Endothelial cell of umbilical vein (primary cell): ENCODE results near the gene EVI5. TPM values are rescaled to one million over a fixed set of nuclear protein-coding genes. Genes with fewer than 3 reads are reported as not detected.
"Not testable (repeated sequence)": the region's sequence is repeated elsewhere in the genome, so short reads cannot be mapped to it uniquely, and the experiment has no call there.

Experiments used
- BruUV-seq: library from RNA; stranded (reverse); fragments of 400-500 nt; replicated peaks from 2 replicates; lab custom pipeline; 2021; lab: Mats Ljungman, UMichigan
- CTCF ChIA-PET: fragments of 300-600, 350-600 bp; sonication (Branson Sonifier 250); formaldehyde crosslinking; loops from one replicate; lab custom pipeline; 2021; ENCODE audit warnings: antibody characterized with exemption, inconsistent platforms; lab: Charles Lee
- POLR2A ChIA-PET: fragments of 300-600, 350-600 bp; sonication (Branson Sonifier 250); formaldehyde crosslinking; loops from one replicate; lab custom pipeline; 2021; ENCODE audit warnings: antibody characterized with exemption, inconsistent platforms; lab: Charles Lee
- DNase-seq: peaks from one replicate; pipeline ENCODE4 v3.0.0-alpha.2; 2011; ENCODE audit warnings: low read depth, low spot score
- FAIRE-seq: peaks from 2 replicates; lab custom pipeline; 2011; peaks lifted over from hg19 to GRCh38; lab: Jason Lieb, UNC
- H2AFZ ChIP-seq: 2 replicates; pipeline ENCODE4 v1.6.0; 2012; ENCODE audit warnings: low read depth, low read length, control low read depth, inconsistent platforms
- H3K27ac ChIP-seq: 2 replicates; pipeline ENCODE4 v1.5.1; 2011; ENCODE audit warnings: low read depth, mild to moderate bottlenecking, control low read depth, low read length, moderate library complexity; ENCODE audit not compliant: insufficient read depth
- H3K27me3 ChIP-seq, 2 experiments: 2 replicates each; pipeline versions ENCODE4 v1.6.0 to v1.6.1; 2011; ENCODE audit warnings: low read length in 2 of 2, mixed read lengths in 1 of 2; ENCODE audit not compliant: control insufficient read depth in 2 of 2, insufficient read depth in 2 of 2
- H3K36me3 ChIP-seq, 2 experiments: 2 replicates in 1 of 2; 3 replicates in 1 of 2; pipeline ENCODE4 v1.5.1; 2011; ENCODE audit warnings: low read length in 2 of 2, mild to moderate bottlenecking in 1 of 2, moderate library complexity in 1 of 2; ENCODE audit not compliant: control insufficient read depth in 2 of 2, insufficient read depth in 2 of 2; ENCODE audit errors: extremely low read depth in 1 of 2
- H3K4me1 ChIP-seq: 3 replicates; pipeline ENCODE4 v1.5.1; 2011; ENCODE audit warnings: mild to moderate bottlenecking, low read length; ENCODE audit not compliant: control insufficient read depth, insufficient read depth; ENCODE audit errors: extremely low read depth
- H3K4me2 ChIP-seq: 2 replicates; pipeline ENCODE4 v1.6.1; 2011; ENCODE audit warnings: low read length, control low read depth, mixed read lengths; ENCODE audit not compliant: insufficient read depth
- H3K4me3 ChIP-seq, 3 experiments: fragments of 200-600 bp in 1 of 3; sonication (generic), shearing (Covaris generic) in 1 of 3; replicated peaks in 1 of 3; 2 replicates each; pipeline ENCODE4 v1.5.1; 2011 to 2016; ENCODE audit warnings: control low read depth in 3 of 3, low read length in 3 of 3, mild to moderate bottlenecking in 2 of 3, inconsistent platforms in 1 of 3, low read depth in 1 of 3, moderate library complexity in 1 of 3; ENCODE audit not compliant: insufficient read depth in 1 of 3
- H3K79me2 ChIP-seq: 2 replicates; pipeline ENCODE4 v1.6.0; 2012; ENCODE audit warnings: low read length, inconsistent platforms; ENCODE audit not compliant: control insufficient read depth, insufficient read depth
- H3K9ac ChIP-seq: replicated peaks from 2 replicates; pipeline ENCODE3; 2011; ENCODE audit warnings: low read length, control low read depth; ENCODE audit not compliant: insufficient read depth; ENCODE audit errors: extremely low read depth
- H3K9me1 ChIP-seq: replicated peaks from 3 replicates; pipeline ENCODE4 v1.6.0; 2011; ENCODE audit warnings: mild to moderate bottlenecking, low read length; ENCODE audit not compliant: control insufficient read depth, insufficient read depth; ENCODE audit errors: extremely low read depth
- H3K9me3 ChIP-seq: replicated peaks from 2 replicates; pipeline ENCODE4 v1.5.1; 2012; ENCODE audit warnings: low read length, inconsistent platforms; ENCODE audit not compliant: control insufficient read depth, insufficient read depth
- H4K20me1 ChIP-seq: replicated peaks from 2 replicates; pipeline ENCODE3; 2011; ENCODE audit warnings: mild to moderate bottlenecking, low read length; ENCODE audit not compliant: control insufficient read depth, insufficient read depth; ENCODE audit errors: extremely low read depth
- CTCF ChIP-seq, 2 donors: IDR thresholded peaks; 1 replicate in 1 of 2; 2 replicates in 1 of 2; pipeline ENCODE4 v1.5.1; 2011; ENCODE audit warnings: low read length in 2 of 2, mild to moderate bottlenecking in 2 of 2, moderate library complexity in 2 of 2, control low read depth in 1 of 2, inconsistent platforms in 1 of 2, low read depth in 1 of 2; ENCODE audit not compliant: insufficient read depth in 1 of 2; ENCODE audit errors: extremely low read depth in 1 of 2
- POLR2A ChIP-seq: IDR thresholded peaks from 2 replicates; pipeline ENCODE4 v1.6.1; 2012; ENCODE audit warnings: low read depth, mild to moderate bottlenecking, control low read depth, low read length
- dilution Hi-C: fragments of 300-500 bp; cut with MboI; formaldehyde crosslinking; loops from one replicate; pipeline ENCODE4 v1.15.0; 2019; ENCODE audit warnings: low sequenced_read_pairs; ENCODE audit not compliant: extremely low pct_ligation_motif_present
- intact Hi-C: fragments of 100-400 bp; cut with micrococcal nuclease; formaldehyde crosslinking; loops from one replicate; pipeline ENCODE4 v1.10.0; 2022
- polyA plus RNA-seq, 4 experiments: library from polyadenylated mRNA; depleted of rRNA in 3 of 4; stranded (reverse) in 3 of 4; unstranded in 1 of 4; fragments of >200 nt; gene quantifications; 2 replicates each; pipeline versions ENCODE4 v1.2.1 to v1.2.3, GENCODE V29; 2011 to 2012; ENCODE audit warnings: missing spikeins in 1 of 4
- total RNA-seq: library from RNA; stranded (reverse); gene quantifications from 2 replicates; pipeline ENCODE4 v1.2.3, GENCODE V29; 2021

EVI5 gene
- total and polyA plus RNA-seq, 2 donors (not counting 3 experiments of a cell fraction or from before 2014, with no cell fraction given) = 5.0 to 26.2 TPM

GRCh38 chr1:92599184-92599583, 185.7 kb downstream of the EVI5 start:
- Histone ChIP-seq H3K9ac (no peak overlapping the region), H3K27ac (no peak overlapping the region), H3K27me3 (no peaks in the 10 kb centered on the region), H3K9me1 (no peaks in the 10 kb centered on the region), H2AFZ (no peak overlapping the region), H3K36me3 (no peaks in the 10 kb centered on the region), H3K4me3 (no peak overlapping the region), H3K9me3 (no peaks in the 10 kb centered on the region), H3K79me2 (no peaks in the 10 kb centered on the region), H3K4me1 (no peaks in the 10 kb centered on the region), H3K4me2 (no peak overlapping the region), H4K20me1 (no peaks in the 10 kb centered on the region)
- DNase-seq = peak; percentile 24
- dilution Hi-C loops (no loop called here), intact Hi-C loops (loop anchor here (1.0 to 5.0 kb wide), 2 partner anchors 289 to 602 kb away; no protein-coding TSS in a partner anchor)
- FAIRE-seq = no peak
- TF ChIP-seq POLR2A (no peak), CTCF (IDR thresholded peaks at IDR 0.05; ENCODE audit: extremely low read depth in 1 of 2, insufficient read depth in 1 of 2, low read depth in 1 of 2, low read length in 2 of 2) (peak; percentile 9 to 24)
- CTCF ChIA-PET = interaction anchor here (0.9 to 5.5 kb wide), 3 partner anchors 281 to 289 kb away, joined by 4 to 62 read pairs (median 29); no protein-coding TSS in a partner anchor
- BruUV-seq = no TSS peak
- POLR2A ChIA-PET = no interaction called here

DNA sequence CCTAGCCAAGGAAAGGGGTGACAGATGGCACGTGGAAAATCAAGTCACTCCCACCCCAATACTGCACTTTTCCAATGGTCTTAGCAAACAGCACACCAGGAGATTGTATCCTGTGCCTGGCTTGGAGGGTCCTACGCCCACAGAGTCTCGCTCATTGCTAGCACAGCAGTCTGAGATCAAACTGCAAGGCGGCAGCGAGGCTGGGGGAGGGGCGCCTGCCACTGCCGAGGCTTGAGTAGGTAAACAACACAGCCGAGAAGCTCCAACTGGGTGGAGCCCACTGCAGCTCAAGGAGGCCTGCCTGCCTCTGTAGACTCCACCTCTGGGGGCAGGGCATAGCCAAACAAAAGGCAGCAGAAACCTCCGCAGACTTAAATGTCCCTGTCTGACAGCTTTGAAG, 195.5 kb downstream of the EVI5 start:
- POLR2A ChIA-PET, intact Hi-C loops: not testable (repeated sequence)

More for the DNA sequence above, 195.5 kb downstream of the EVI5 start:
- H3K27ac ChIP-seq, H3K27me3 ChIP-seq, H3K9me1 ChIP-seq, BruUV-seq, H3K36me3 ChIP-seq, H3K4me3 ChIP-seq, H3K79me2 ChIP-seq, H3K4me2 ChIP-seq, CTCF ChIA-PET, H4K20me1 ChIP-seq, FAIRE-seq, H3K9ac ChIP-seq, DNase-seq, H3K4me1 ChIP-seq, H3K9me3 ChIP-seq, dilution Hi-C loops, H2AFZ ChIP-seq: not testable (repeated sequence)
